Ascending aorta (tissue), 2 donors: ENCODE data around the gene ARMH1. TPM values are rescaled to one million over a fixed set of nuclear protein-coding genes. Genes with fewer than 3 reads are reported as not detected.
A peak's percentile ranks its signal among the peaks of the same experiment; 100 is the strongest.

Source experiments
- DNase-seq, 2 donors: peaks; one replicate each; pipeline ENCODE4 v3.0.0-alpha.2; 2019; ENCODE audit warnings: low spot score in 2 of 2
- H3K27ac ChIP-seq, 2 donors: fragments of 200-600 bp; sonication (generic); one replicate each; pipeline ENCODE4 v1.5.1; 2016 to 2017; ENCODE audit warnings: mild to moderate bottlenecking in 1 of 2
- H3K27me3 ChIP-seq: fragments of 200-600 bp; sonication (generic); one replicate; pipeline ENCODE4 v1.5.1; 2017
- H3K36me3 ChIP-seq, 2 donors: fragments of 200-600 bp; sonication (generic); one replicate each; pipeline ENCODE4 v1.5.1; 2016
- H3K4me1 ChIP-seq, 2 donors: fragments of 200-600 bp; sonication (generic); one replicate each; pipeline ENCODE4 v1.5.1; 2016 to 2017; ENCODE audit warnings: mild to moderate bottlenecking in 1 of 2
- H3K4me3 ChIP-seq, 2 donors: fragments of 200-600 bp; sonication (generic); one replicate each; pipeline ENCODE4 v1.5.1; 2016 to 2017; ENCODE audit warnings: mild to moderate bottlenecking in 1 of 2
- H3K9me3 ChIP-seq, 2 donors: fragments of 200-600 bp; sonication (generic); one replicate each; pipeline ENCODE4 v1.5.1; 2016
- intact Hi-C: fragments of 100-400 bp; cut with DNase I; formaldehyde crosslinking; loops from one replicate; pipeline ENCODE4 v1.15.1; 2023
- total RNA-seq: library from RNA; depleted of rRNA; stranded (reverse); fragments of >200 nt; gene quantifications from one replicate; pipeline ENCODE4 v1.1.0, GENCODE V29; 2016
- TF ChIP-seq, protein P1 (sequence below), 3 experiments: fragments of 200-600 bp in 2 of 3; fragments of 450-650 bp in 1 of 3; sonication (generic) in 2 of 3; IDR thresholded peaks; one replicate each; pipeline ENCODE4 v1.5.1; 2016 to 2019; ENCODE audit warnings: antibody characterized with exemption in 3 of 3, mild to moderate bottlenecking in 1 of 3, moderate library complexity in 1 of 3

The ARMH1 gene
- total RNA-seq, 1 donor from 2014 or later, result not detected

DNA sequence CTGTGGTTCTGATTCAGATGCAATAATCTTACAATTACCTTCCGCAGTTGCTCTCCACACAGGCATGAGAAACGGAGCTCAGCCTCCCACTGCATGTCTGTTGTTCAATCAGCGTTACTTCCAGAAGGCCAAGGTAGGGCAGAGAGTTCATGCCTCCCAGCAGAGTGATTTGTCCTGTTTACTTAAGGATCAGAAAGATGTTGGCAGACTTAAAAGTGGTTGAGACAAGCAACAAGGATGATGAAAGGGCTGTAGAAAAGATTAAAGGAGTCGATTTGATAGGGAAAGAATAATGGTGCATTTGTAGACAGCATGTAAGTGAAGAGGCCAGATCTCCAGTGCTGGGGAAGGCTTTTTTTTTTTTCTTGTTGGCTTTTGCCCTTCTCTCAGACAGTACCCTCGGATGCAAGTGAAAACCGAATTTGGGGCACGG lies 26.6 kb downstream of the ARMH1 start:
- no peak for DNase-seq
- TF ChIP-seq, protein P1, sequence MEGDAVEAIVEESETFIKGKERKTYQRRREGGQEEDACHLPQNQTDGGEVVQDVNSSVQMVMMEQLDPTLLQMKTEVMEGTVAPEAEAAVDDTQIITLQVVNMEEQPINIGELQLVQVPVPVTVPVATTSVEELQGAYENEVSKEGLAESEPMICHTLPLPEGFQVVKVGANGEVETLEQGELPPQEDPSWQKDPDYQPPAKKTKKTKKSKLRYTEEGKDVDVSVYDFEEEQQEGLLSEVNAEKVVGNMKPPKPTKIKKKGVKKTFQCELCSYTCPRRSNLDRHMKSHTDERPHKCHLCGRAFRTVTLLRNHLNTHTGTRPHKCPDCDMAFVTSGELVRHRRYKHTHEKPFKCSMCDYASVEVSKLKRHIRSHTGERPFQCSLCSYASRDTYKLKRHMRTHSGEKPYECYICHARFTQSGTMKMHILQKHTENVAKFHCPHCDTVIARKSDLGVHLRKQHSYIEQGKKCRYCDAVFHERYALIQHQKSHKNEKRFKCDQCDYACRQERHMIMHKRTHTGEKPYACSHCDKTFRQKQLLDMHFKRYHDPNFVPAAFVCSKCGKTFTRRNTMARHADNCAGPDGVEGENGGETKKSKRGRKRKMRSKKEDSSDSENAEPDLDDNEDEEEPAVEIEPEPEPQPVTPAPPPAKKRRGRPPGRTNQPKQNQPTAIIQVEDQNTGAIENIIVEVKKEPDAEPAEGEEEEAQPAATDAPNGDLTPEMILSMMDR (IDR thresholded peaks at IDR 0.05), result no peak
- intact Hi-C loops, result no loop called here

DNA sequence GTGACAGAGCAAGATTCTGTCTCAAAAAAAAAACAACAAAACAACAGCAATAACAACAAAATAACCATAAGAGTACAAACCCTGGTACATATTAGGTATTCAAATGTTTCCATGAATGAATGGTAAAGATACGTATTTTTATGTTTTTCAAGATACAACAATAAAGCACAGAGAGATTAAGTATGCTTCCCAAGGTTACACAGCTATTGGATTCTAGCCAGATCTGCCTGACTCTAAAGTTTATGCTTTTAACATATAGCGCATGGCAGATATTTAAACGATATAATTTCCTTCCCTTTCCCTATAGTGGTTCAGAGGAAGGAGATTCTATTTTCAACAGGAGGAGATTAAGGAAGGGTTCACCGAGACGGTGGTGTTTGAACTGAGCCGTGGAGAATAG lies 31.0 kb downstream of the ARMH1 start:
- H3K36me3 ChIP-seq, result no peaks in the 10 kb centered on the region
- H3K9me3 ChIP-seq, result no peaks in the 10 kb centered on the region
- TF ChIP-seq, protein P1 (IDR thresholded peaks at IDR 0.05), result no peak
- no peaks in the 10 kb centered on the region for H3K27me3 ChIP-seq
- no peak for DNase-seq
- intact Hi-C loops, result no loop called here
- H3K4me1 ChIP-seq, result peaks cover 0 to 3% of the 10 kb centered on the region in 2 donors
- H3K27ac ChIP-seq, result no peak overlapping the region
- no peak overlapping the region for H3K4me3 ChIP-seq

More for the DNA sequence above, 26.6 kb downstream of the ARMH1 start:
- H3K4me1 ChIP-seq, result no peaks in the 10 kb centered on the region
- H3K27ac ChIP-seq, result no peak overlapping the region
- H3K36me3 ChIP-seq, result no peaks in the 10 kb centered on the region
- H3K9me3 ChIP-seq, result no peaks in the 10 kb centered on the region
- H3K27me3 ChIP-seq, result no peaks in the 10 kb centered on the region
- no peak overlapping the region for H3K4me3 ChIP-seq

DNA sequence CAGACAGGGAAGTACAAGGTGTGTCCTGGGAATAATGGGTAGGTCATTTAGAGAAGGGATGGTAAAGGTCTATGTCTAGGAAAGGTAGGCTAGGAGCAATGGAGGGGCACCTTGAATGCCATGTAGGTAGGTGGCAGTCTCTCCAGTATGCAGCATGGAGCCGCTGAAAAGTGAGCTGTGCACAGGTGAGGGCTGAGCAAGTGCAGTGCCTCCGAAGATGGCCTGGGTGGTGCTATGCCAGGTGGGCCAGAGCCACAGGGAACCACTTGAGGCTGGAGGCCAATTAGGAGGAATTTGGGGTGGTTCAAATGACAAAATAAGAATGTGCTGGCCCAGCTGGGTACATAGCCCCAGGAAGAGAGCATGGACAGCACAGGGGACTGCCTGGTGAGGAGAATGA lies 31.4 kb downstream of the ARMH1 start:
- no peaks in the 10 kb centered on the region for H3K36me3 ChIP-seq
- intact Hi-C loops, result no loop called here
- TF ChIP-seq, protein P1 (IDR thresholded peaks at IDR 0.05), result no peak
- no peak for DNase-seq
- H3K4me3 ChIP-seq, result no peak overlapping the region
- peaks cover 0 to 3% of the 10 kb centered on the region in 2 donors for H3K4me1 ChIP-seq
- no peaks in the 10 kb centered on the region for H3K27me3 ChIP-seq
- H3K27ac ChIP-seq, result no peak overlapping the region
- H3K9me3 ChIP-seq, result no peaks in the 10 kb centered on the region

DNA sequence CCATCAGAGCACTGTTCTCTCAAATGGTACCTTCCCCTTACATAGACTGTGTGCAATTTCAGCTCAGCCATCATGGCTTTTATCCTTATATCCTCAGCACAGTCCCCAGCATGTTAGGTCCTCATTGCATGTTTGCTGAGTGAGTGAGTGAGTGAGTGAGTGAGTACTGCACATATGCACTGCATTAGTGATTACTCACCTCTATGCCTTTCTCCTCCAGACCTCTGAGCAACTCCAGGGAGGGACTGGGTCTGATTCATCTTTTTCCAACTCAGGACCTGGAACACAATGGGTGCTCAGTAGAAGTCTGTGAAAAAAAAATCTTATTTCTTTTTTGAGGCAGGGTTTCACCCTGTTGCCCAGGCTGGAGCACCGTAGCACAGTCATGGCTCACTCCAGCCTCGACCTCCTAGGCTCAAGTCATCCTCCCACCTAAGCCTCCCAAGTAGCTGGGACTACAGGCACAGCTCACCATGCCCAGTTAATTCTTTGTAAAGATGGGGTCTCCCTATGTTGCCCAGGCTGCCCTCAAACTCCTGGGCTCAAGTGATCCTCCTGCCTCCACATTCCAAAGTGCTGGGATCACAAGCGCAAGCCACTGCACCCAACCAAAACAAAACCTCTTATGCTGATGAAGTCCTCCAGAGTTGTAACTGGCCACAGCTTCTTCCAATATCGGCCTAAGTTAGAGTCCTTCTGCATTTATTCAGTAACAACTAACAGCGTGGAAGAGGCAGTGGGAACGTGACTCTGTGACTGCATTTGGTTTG lies 32.8 kb downstream of the ARMH1 start:
- peaks cover 0 to 3% of the 10 kb centered on the region in 2 donors for H3K4me1 ChIP-seq
- intact Hi-C loops, result no loop called here
- no peaks in the 10 kb centered on the region for H3K9me3 ChIP-seq
- H3K4me3 ChIP-seq, result no peak overlapping the region
- no peak for DNase-seq
- H3K27ac ChIP-seq, result no peak overlapping the region
- no peaks in the 10 kb centered on the region for H3K27me3 ChIP-seq
- TF ChIP-seq, protein P1 (IDR thresholded peaks at IDR 0.05), result no peak
- H3K36me3 ChIP-seq, result no peaks in the 10 kb centered on the region

DNA sequence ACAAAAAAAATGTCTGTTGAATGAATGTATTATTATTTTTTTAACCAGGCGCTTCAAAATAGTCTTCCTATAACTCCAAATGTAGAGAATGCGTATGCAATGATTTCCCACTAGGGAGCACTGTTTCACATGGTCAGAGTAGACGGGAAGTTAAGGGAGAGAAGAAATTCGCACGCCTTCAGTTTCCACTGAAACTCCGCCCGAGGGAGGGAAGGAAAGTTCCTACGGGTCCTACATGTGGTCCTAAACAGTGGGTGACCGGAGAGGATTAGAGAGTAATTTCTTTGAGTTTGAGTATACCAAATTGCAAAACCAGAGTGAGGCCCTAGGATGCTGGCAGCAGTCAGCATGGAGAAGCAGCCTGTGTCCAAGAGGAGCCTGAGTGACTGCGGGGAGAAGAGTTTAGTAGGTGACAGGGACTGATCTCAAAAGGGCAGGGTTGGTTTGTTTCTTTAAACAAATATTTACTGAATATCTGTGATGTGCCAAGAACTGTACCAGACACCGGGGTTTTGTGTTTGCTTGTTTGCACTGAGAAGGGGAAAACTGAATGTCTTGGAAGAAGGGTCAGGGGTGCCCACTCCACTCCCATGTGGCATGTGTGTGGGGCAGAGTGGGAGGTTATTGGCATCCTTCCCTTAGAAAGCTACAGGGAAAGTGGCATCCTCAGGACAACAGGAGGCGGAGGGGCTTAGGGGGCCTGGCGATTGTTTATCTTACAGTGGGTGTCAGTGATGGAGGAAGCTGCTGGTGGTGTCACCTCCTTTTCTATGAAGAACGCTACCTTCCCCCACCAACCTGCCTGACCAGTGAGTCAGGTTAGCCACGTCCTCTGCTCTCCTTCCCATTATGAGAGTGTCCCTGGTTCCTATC lies 33.7 kb downstream of the ARMH1 start:
- intact Hi-C loops, result no loop called here
- H3K27me3 ChIP-seq, result no peaks in the 10 kb centered on the region
- peak overlapping the region in 1 of 2 donors; percentile 22 for H3K4me3 ChIP-seq
- no peak overlapping the region for H3K27ac ChIP-seq
- H3K4me1 ChIP-seq, result peaks cover 0 to 3% of the 10 kb centered on the region in 2 donors
- no peak for DNase-seq
- H3K9me3 ChIP-seq, result no peaks in the 10 kb centered on the region
- TF ChIP-seq, protein P1 (IDR thresholded peaks at IDR 0.05), result peak; percentile 27 to 69 (median 44)
- no peaks in the 10 kb centered on the region for H3K36me3 ChIP-seq
